Measurements from ENCODE around the gene SLC12A9.

The SLC12A9 gene

GRCh38 chr7:100894860-100895700 is 42.6 kb downstream of the SLC12A9 start (continued):
- no peak for TF ChIP-seq OVOL3 (tag by site-specific recombination; IDR thresholded peaks at IDR 0.05)
- TF ChIP-seq TSHZ1 (tag by site-specific recombination; IDR thresholded peaks at IDR 0.05; ENCODE audit: borderline replicate concordance): no peak
- TF ChIP-seq ZNF510 (tag by site-specific recombination; IDR thresholded peaks at IDR 0.05; ENCODE audit: insufficient replicate concordance): no peak
- TF ChIP-seq ZBTB7A (tag by site-specific recombination; IDR thresholded peaks at IDR 0.05; ENCODE audit: low read depth): peak; percentile 94
- TF ChIP-seq GLIS2 (tag by site-specific recombination; IDR thresholded peaks at IDR 0.05): peak; percentile 95
- TF ChIP-seq ZNF362 (tag by site-specific recombination; IDR thresholded peaks at IDR 0.05): no peak
- TF ChIP-seq BCL11A (tag by site-specific recombination; IDR thresholded peaks at IDR 0.05; ENCODE audit: low read depth): peak; percentile 50; the same call in 1 of the 2 replicates
- TF ChIP-seq REST (tag by site-specific recombination; IDR thresholded peaks at IDR 0.05): no peak
- TF ChIP-seq ZNF654 (tag by site-specific recombination; IDR thresholded peaks at IDR 0.05; ENCODE audit: low read depth): peak; percentile 56
- TF ChIP-seq ZNF701 (tag by site-specific recombination; IDR thresholded peaks at IDR 0.05): no peak
- no peak for TF ChIP-seq ZSCAN23 (tag by site-specific recombination; IDR thresholded peaks at IDR 0.05)
- TF ChIP-seq KLF7 (tag by site-specific recombination; IDR thresholded peaks at IDR 0.05; ENCODE audit: borderline replicate concordance): no peak
- no peak for TF ChIP-seq ZSCAN4 (tag by site-specific recombination; IDR thresholded peaks at IDR 0.05)
- no peak for TF ChIP-seq REPIN1 (tag by site-specific recombination; IDR thresholded peaks at IDR 0.05; ENCODE audit: low read depth)

- POLR2A ChIA-PET: interaction anchor here (0.6 kb wide), 1 partner anchor 21 kb away, joined by 3 read pairs; the partner anchor contains the start of gene SRRT
- H3K36me3 ChIP-seq (ENCODE audit: control insufficient read depth in 2 of 2, insufficient read depth in 1 of 2, low read length in 2 of 2): no peaks in the 10 kb centered on the region
- H3K4me3 ChIP-seq (ENCODE audit: low read depth, low read length): peak within 1 kb of the TSS; percentile 42
- CTCF ChIA-PET: interaction anchor here (1.3 to 3.0 kb wide), 4 partner anchors 159 to 297 kb away, joined by 3 to 14 read pairs (median 8); no protein-coding TSS in a partner anchor
- TF ChIP-seq KLF10 (tag by site-specific recombination; IDR thresholded peaks at IDR 0.05): peak; percentile 74; the same call in 1 of the 2 replicates
- TF ChIP-seq ZBTB21 (tag by site-specific recombination; IDR thresholded peaks at IDR 0.05): no peak
- 0 out of 2 replicates have a peak, but pooled peaks have one; percentile 55 for TF ChIP-seq ZBTB20 (tag by site-specific recombination; IDR thresholded peaks at IDR 0.05)
- 0 out of 2 replicates have a peak, but pooled peaks have one; percentile 21 for TF ChIP-seq ZNF184 (tag by site-specific recombination; IDR thresholded peaks at IDR 0.05)
- no peak for TF ChIP-seq ZSCAN16 (tag by site-specific recombination; IDR thresholded peaks at IDR 0.05)
- H3K4me1 ChIP-seq (ENCODE audit: control insufficient read depth, insufficient read depth, low read length): no peaks in the 10 kb centered on the region; the same call in 1 of the 2 replicates
- H3K9me3 ChIP-seq (ENCODE audit: control insufficient read depth, insufficient read depth, low read depth, low read length): no peaks in the 10 kb centered on the region
- peak within 1 kb of the TSS; percentile 50; the same call in 1 of the 2 replicates for H3K27ac ChIP-seq (ENCODE audit: extremely low read depth, low read depth, low read length)
Observed at GRCh38 chr7:100895701-100895955, 43.1 kb downstream of the SLC12A9 start, which contains the start of gene ACHE. Gene ACHE (minus strand): TSS chr7:100895888. CDS start chr7:100894232, 1,656 bp downstream.
